C4-2B (cell line): ENCODE measurements around the gene C3orf70.

Source experiments
- CTCF ChIP-seq: fragments of 450-650 bp; conservative IDR thresholded peaks from 2 replicates; pipeline ENCODE4 v1.5.1; 2017; ENCODE audit warnings: mild to moderate bottlenecking
- ZFX ChIP-seq: fragments of 450-650 bp; IDR thresholded peaks from 2 replicates; pipeline ENCODE4 v1.6.1; 2017

GRCh38 chr3:185059766-185060165, 93.1 kb downstream of the C3orf70 start:
- no peak for TF ChIP-seq CTCF
- no peak for TF ChIP-seq ZFX
